EL (cell line): ENCODE measurements around the gene ADGRD1.
A peak's percentile ranks its signal among the peaks of the same experiment; 100 is the strongest.

Experiments used
- DNase-seq: peaks from one replicate; pipeline ENCODE4 v3.0.0-alpha.2; 2016

Gene ADGRD1

GRCh38 chr12:131008913-131009270 is 55.2 kb downstream of the ADGRD1 start:
- DNase-seq = no peak

GRCh38 chr12:131009595-131010395 is 56.1 kb downstream of the ADGRD1 start:
- DNase-seq = no peak

GRCh38 chr12:131010396-131011131 is 56.9 kb downstream of the ADGRD1 start:
- DNase-seq = no peak

- DNase-seq = peak; percentile 1
Observed at GRCh38 chr12:131011165-131012079, 57.7 kb downstream of the ADGRD1 start.

GRCh38 chr12:131012279-131013069 is 58.8 kb downstream of the ADGRD1 start:
- no peak for DNase-seq

GRCh38 chr12:131013118-131013517 is 59.4 kb downstream of the ADGRD1 start:
- DNase-seq = no peak

- DNase-seq = no peak
Observed at GRCh38 chr12:131014343-131014742, 60.6 kb downstream of the ADGRD1 start.

- DNase-seq = no peak
Observed at GRCh38 chr12:131015581-131016337, 62.1 kb downstream of the ADGRD1 start.

- DNase-seq = no peak
Observed at GRCh38 chr12:131017477-131017991, 63.8 kb downstream of the ADGRD1 start.

- DNase-seq = no peak
Observed at GRCh38 chr12:131018019-131018620, 64.4 kb downstream of the ADGRD1 start.

GRCh38 chr12:131018808-131019397 is 65.2 kb downstream of the ADGRD1 start:
- no peak for DNase-seq

GRCh38 chr12:131020326-131021153 is 66.8 kb downstream of the ADGRD1 start:
- DNase-seq = no peak

GRCh38 chr12:131021154-131021541 is 67.4 kb downstream of the ADGRD1 start:
- no peak for DNase-seq

- no peak for DNase-seq
Observed at GRCh38 chr12:131024026-131024425, 70.3 kb downstream of the ADGRD1 start.

- no peak for DNase-seq
Observed at GRCh38 chr12:131024721-131025120, 71.0 kb downstream of the ADGRD1 start.

GRCh38 chr12:131025234-131025633 is 71.5 kb downstream of the ADGRD1 start:
- DNase-seq = no peak

- DNase-seq = no peak
Observed at GRCh38 chr12:131025939-131026702, 72.4 kb downstream of the ADGRD1 start.

- no peak for DNase-seq
Observed at GRCh38 chr12:131026754-131027153, 73.0 kb downstream of the ADGRD1 start.

- no peak for DNase-seq
Observed at GRCh38 chr12:131027264-131027663, 73.6 kb downstream of the ADGRD1 start.
